Hepatocyte (in vitro differentiated cells): ENCODE measurements around the gene MPC2. TPM values are rescaled to one million over a fixed set of nuclear protein-coding genes. Genes with fewer than 3 reads are reported as not detected.

Source experiments
- DNase-seq: peaks from one replicate; pipeline ENCODE4 v3.0.0-alpha.2; 2016; ENCODE audit warnings: low spot score
- H2AFZ ChIP-seq: fragments of 200-600 bp; sonication (generic); 2 replicates; pipeline ENCODE4 v1.6.0; 2016; ENCODE audit warnings: antibody characterized with exemption, mild to moderate bottlenecking
- H3K27ac ChIP-seq: fragments of 200-600 bp; sonication (generic); 2 replicates; pipeline ENCODE4 v1.5.1; 2016; ENCODE audit warnings: mild to moderate bottlenecking
- H3K27me3 ChIP-seq: fragments of 200-600 bp; sonication (generic); 2 replicates; pipeline ENCODE4 v1.6.1; 2016
- H3K36me3 ChIP-seq: fragments of 200-600 bp; sonication (generic); replicated peaks from 2 replicates; pipeline ENCODE4 v1.5.1; 2016; ENCODE audit warnings: low read depth; ENCODE audit not compliant: insufficient read depth
- H3K4me1 ChIP-seq: fragments of 200-600 bp; sonication (generic); 2 replicates; pipeline ENCODE4 v1.5.1; 2016; ENCODE audit warnings: mild to moderate bottlenecking, moderate library complexity; ENCODE audit not compliant: insufficient read depth
- H3K4me2 ChIP-seq: fragments of 200-600 bp; sonication (generic); 2 replicates; pipeline ENCODE4 v1.6.0; 2016
- H3K4me3 ChIP-seq: fragments of 200-600 bp; sonication (generic); 2 replicates; pipeline ENCODE4 v1.5.1; 2016; ENCODE audit warnings: mild to moderate bottlenecking
- H3K79me2 ChIP-seq: fragments of 200-600 bp; sonication (generic); 2 replicates; pipeline ENCODE4 v1.6.0; 2017; ENCODE audit warnings: mild to moderate bottlenecking
- H3K9me2 ChIP-seq: fragments of 200-600 bp; sonication (generic); replicated peaks from 2 replicates; pipeline ENCODE4 v1.6.0; 2017; ENCODE audit warnings: mild to moderate bottlenecking; ENCODE audit not compliant: insufficient read depth
- H3K9me3 ChIP-seq: fragments of 200-600 bp; sonication (generic); 2 replicates; pipeline ENCODE4 v1.5.1; 2016; ENCODE audit warnings: low read depth, mild to moderate bottlenecking
- H4K20me1 ChIP-seq: fragments of 200-600 bp; sonication (generic); 2 replicates; pipeline ENCODE4 v1.6.0; 2016; ENCODE audit warnings: mild to moderate bottlenecking; ENCODE audit not compliant: insufficient read depth, poor library complexity, severe bottlenecking
- CTCF ChIP-seq: fragments of 200-600 bp; sonication (generic); IDR thresholded peaks from 2 replicates; pipeline ENCODE4 v1.5.1; 2016; ENCODE audit warnings: antibody characterized with exemption, mild to moderate bottlenecking; ENCODE audit not compliant: poor library complexity
- EZH2 ChIP-seq: fragments of 200-600 bp; sonication (generic); IDR thresholded peaks from 2 replicates; pipeline ENCODE4 v1.6.1; 2016; ENCODE audit warnings: antibody characterized with exemption, mild to moderate bottlenecking, borderline replicate concordance
- EZH2phosphoT487 ChIP-seq: fragments of 200-600 bp; sonication (generic); IDR thresholded peaks from one replicate; pipeline ENCODE4 v1.6.1; 2018; ENCODE audit warnings: antibody characterized with exemption, mild to moderate bottlenecking, low read depth, moderate library complexity; ENCODE audit not compliant: unreplicated experiment, severe bottlenecking
- WGBS: methylation state at CpG from one replicate; pipeline ENCODE4 v1.1.6; 2016; ENCODE audit warnings: low lambda C conversion rate; ENCODE audit errors: missing lambda C conversion rate; 5-methylcytosine and 5-hydroxymethylcytosine counted together
- polyA plus RNA-seq: library from polyadenylated mRNA; unstranded; fragments of >200 nt; fragmentation: Nextera tagmentation; extraction: Ambion mirVana; gene quantifications from 2 replicates; pipeline ENCODE4 v1.2.1, GENCODE V29; 2016
- total RNA-seq: library from RNA; depleted of rRNA; stranded (reverse); fragments of >200 nt; gene quantifications from 2 replicates; pipeline ENCODE4 v1.2.3, GENCODE V29; 2014

MPC2 gene
- total and polyA plus RNA-seq, 2 experiments from 2014 or later = 137 to 215 TPM

DNA sequence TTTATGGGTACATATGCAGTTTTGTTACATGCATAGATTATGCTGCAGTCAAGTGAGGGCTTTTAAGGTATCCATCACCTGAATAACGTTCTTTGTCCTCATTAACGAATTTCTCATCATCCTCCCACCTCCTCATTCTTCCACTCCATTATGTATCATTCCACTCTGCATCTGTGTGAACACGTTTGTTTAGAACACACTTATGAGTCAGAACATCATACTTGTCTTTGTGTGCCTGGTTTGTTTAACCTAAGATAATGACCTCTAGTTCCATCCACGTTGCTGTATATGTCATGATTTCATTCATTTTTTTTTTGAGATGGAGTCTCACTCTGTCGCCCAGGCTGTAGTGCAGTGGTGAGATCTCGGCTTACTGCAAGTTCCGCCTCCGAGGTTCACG, 6.7 kb upstream of the MPC2 start:
- Histone ChIP-seq H3K36me3 (no peaks in the 10 kb centered on the region), H3K4me2 (no peak overlapping the region), H3K9me2 (no peaks in the 10 kb centered on the region), H3K4me1 (peaks cover 14% of the 10 kb centered on the region), H3K9me3 (no peaks in the 10 kb centered on the region), H3K79me2 (peaks cover 100% of the 10 kb centered on the region), H3K27ac (no peak overlapping the region), H3K4me3 (no peak overlapping the region), H2AFZ (no peak overlapping the region), H4K20me1 (peaks cover 29% of the 10 kb centered on the region), H3K27me3 (no peaks in the 10 kb centered on the region)
- no peak for TF ChIP-seq EZH2
- no peak for TF ChIP-seq EZH2phosphoT487
- TF ChIP-seq CTCF = no peak
- 90% methylated on average over 9 of the region's 9 CpGs for WGBS
- no peak for DNase-seq

- Histone ChIP-seq H2AFZ (no peak overlapping the region), H3K27ac (no peak overlapping the region), H3K4me3 (no peak overlapping the region), H3K9me3 (no peaks in the 10 kb centered on the region), H3K4me2 (no peak overlapping the region), H3K4me1 (peaks cover 11% of the 10 kb centered on the region), H3K79me2 (peaks cover 84% of the 10 kb centered on the region), H3K9me2 (no peaks in the 10 kb centered on the region), H3K27me3 (no peaks in the 10 kb centered on the region), H3K36me3 (no peaks in the 10 kb centered on the region), H4K20me1 (peaks cover 26% of the 10 kb centered on the region)
- no peak for TF ChIP-seq CTCF
- no peak for TF ChIP-seq EZH2
- no peak for TF ChIP-seq EZH2phosphoT487
- DNase-seq = no peak
- 97% methylated on average over 2 of the region's 2 CpGs for WGBS
These were observed 3.4 kb upstream of the MPC2 start for GRCh38 chr1:167940264-167940663.

- H3K27ac ChIP-seq = peak overlapping the region; percentile 99
These were observed 1.3 kb upstream of the MPC2 start for GRCh38 chr1:167938080-167938636.

More at GRCh38 chr1:167938080-167938636, 1.3 kb upstream of the MPC2 start:
- Histone ChIP-seq H3K36me3 (no peaks in the 10 kb centered on the region), H3K9me2 (no peaks in the 10 kb centered on the region), H3K4me3 (peak overlapping the region; percentile 97), H3K79me2 (peaks cover 84% of the 10 kb centered on the region), H3K4me2 (peak overlapping the region; percentile 75), H2AFZ (peak overlapping the region; percentile 51), H3K9me3 (no peaks in the 10 kb centered on the region), H3K27me3 (no peaks in the 10 kb centered on the region), H3K4me1 (peaks cover 13% of the 10 kb centered on the region), H4K20me1 (peaks cover 21% of the 10 kb centered on the region)
- no peak for DNase-seq
- TF ChIP-seq EZH2phosphoT487 (no peak), EZH2 (no peak), CTCF (no peak)
- WGBS = 36% methylated on average over 5 of the region's 5 CpGs
